MCF 10A (cell line): ENCODE measurements around the gene ZNF593OS. TPM values are rescaled to one million over a fixed set of nuclear protein-coding genes. Genes with fewer than 3 reads are reported as not detected.

Experiments used
- BruUV-seq: library from RNA; stranded (reverse); fragments of 400-500 nt; replicated peaks from 2 replicates; lab custom pipeline; 2021; lab: Mats Ljungman, UMichigan
- CTCF ChIA-PET: fragments of 300-600 bp; sonication (Branson Sonifier 250); formaldehyde crosslinking; extraction: SDS; loops from one replicate; lab custom pipeline; 2021; ENCODE audit warnings: antibody characterized with exemption, inconsistent platforms; lab: Yijun Ruan, JAX
- POLR2A ChIA-PET: fragments of 300-600, 350-650 bp; sonication (Branson Sonifier 250); formaldehyde crosslinking; extraction: SDS; loops from one replicate; lab custom pipeline; 2020; ENCODE audit warnings: antibody characterized with exemption, inconsistent platforms; lab: Yijun Ruan, JAX
- DNase-seq: peaks from one replicate; pipeline ENCODE4 v3.0.0-alpha.2; 2018; ENCODE audit not compliant: unreplicated experiment
- H3K27ac Mint-ChIP-seq: one replicate; pipeline ENCODE4 v1.8.0; 2022; ENCODE audit warnings: mild to moderate bottlenecking, low read depth, mixed read lengths; ENCODE audit not compliant: unreplicated experiment
- H3K27me3 Mint-ChIP-seq: one replicate; pipeline ENCODE4 v1.8.0; 2022; ENCODE audit warnings: mixed read lengths; ENCODE audit not compliant: insufficient read depth, unreplicated experiment
- H3K36me3 Mint-ChIP-seq: one replicate; pipeline ENCODE4 v1.8.0; 2022; ENCODE audit warnings: mild to moderate bottlenecking, moderate library complexity, mixed read lengths; ENCODE audit not compliant: insufficient read depth, unreplicated experiment
- H3K4me1 Mint-ChIP-seq: one replicate; pipeline ENCODE4 v1.8.0; 2022; ENCODE audit warnings: mixed read lengths; ENCODE audit not compliant: insufficient read depth, unreplicated experiment
- H3K4me3 Mint-ChIP-seq: one replicate; pipeline ENCODE4 v1.8.0; 2022; ENCODE audit warnings: mild to moderate bottlenecking, moderate library complexity, mixed read lengths; ENCODE audit not compliant: unreplicated experiment
- H3K9me3 Mint-ChIP-seq: one replicate; pipeline ENCODE4 v1.8.0; 2022; ENCODE audit warnings: mixed read lengths; ENCODE audit not compliant: unreplicated experiment
- CTCF ChIP-seq: fragments of 200-600 bp; IDR thresholded peaks from one replicate; pipeline ENCODE4 v1.8.0; 2022; ENCODE audit warnings: antibody characterized with exemption, mild to moderate bottlenecking; ENCODE audit not compliant: unreplicated experiment
- intact Hi-C: fragments of 100-400 bp; cut with micrococcal nuclease; formaldehyde crosslinking; loops from 2 replicates; pipeline ENCODE4 v1.14.1; 2022
- total RNA-seq: library from RNA; stranded (reverse); gene quantifications from 2 replicates; pipeline ENCODE4 v1.2.3, GENCODE V29; 2022

Gene ZNF593OS
- total RNA-seq, 1 experiment from 2014 or later, result not detected

GRCh38 chr1:26210147-26210870, 38.7 kb upstream of the ZNF593OS start:
- Mint-ChIP-seq H3K4me3 (no peak overlapping the region), H3K9me3 (no peaks in the 10 kb centered on the region), H3K4me1 (no peaks in the 10 kb centered on the region), H3K27me3 (peaks cover 12% of the 10 kb centered on the region), H3K36me3 (no peaks in the 10 kb centered on the region), H3K27ac (no peak overlapping the region)
- no peak for DNase-seq
- no peak for TF ChIP-seq CTCF
- ChIA-PET CTCF (interaction anchor here (0.6 kb wide), 2 partner anchors 25 to 56 kb away, joined by 3 read pairs; no protein-coding TSS in a partner anchor), POLR2A (interaction anchor here (0.7 to 1.0 kb wide), 2 partner anchors 11 to 23 kb away, joined by 3 read pairs; no protein-coding TSS in a partner anchor)
- no TSS peak for BruUV-seq
- intact Hi-C loops, result no loop called here

GRCh38 chr1:26203642-26204318, 32.1 kb upstream of the ZNF593OS start:
- POLR2A ChIA-PET, result interaction anchor here (0.6 kb wide), 2 partner anchors 34 to 585 kb away, joined by 3 read pairs; partner anchors contain the start of gene ZNF593
- no peak overlapping the region for H3K4me3 Mint-ChIP-seq

GRCh38 chr1:26200413-26200812, 28.8 kb upstream of the ZNF593OS start:
- no peak overlapping the region for H3K4me3 Mint-ChIP-seq
- ChIA-PET POLR2A (no interaction called here), CTCF (interaction anchor here (0.6 kb wide), 1 partner anchor 22 kb away, joined by 3 read pairs; no protein-coding TSS in a partner anchor)
- H3K27me3 Mint-ChIP-seq, result peaks cover 13% of the 10 kb centered on the region
- no peaks in the 10 kb centered on the region for H3K9me3 Mint-ChIP-seq
- H3K4me1 Mint-ChIP-seq, result no peaks in the 10 kb centered on the region
- no TSS peak for BruUV-seq
- no peak for DNase-seq
- TF ChIP-seq CTCF, result no peak
- intact Hi-C loops, result no loop called here
- no peaks in the 10 kb centered on the region for H3K36me3 Mint-ChIP-seq
- H3K27ac Mint-ChIP-seq, result no peak overlapping the region

More at GRCh38 chr1:26203642-26204318, 32.1 kb upstream of the ZNF593OS start:
- Mint-ChIP-seq H3K9me3 (no peaks in the 10 kb centered on the region), H3K4me1 (no peaks in the 10 kb centered on the region), H3K36me3 (no peaks in the 10 kb centered on the region), H3K27me3 (peaks cover 13% of the 10 kb centered on the region), H3K27ac (no peak overlapping the region)
- no peak for DNase-seq
- CTCF ChIA-PET, result interaction anchor here (0.5 to 1.3 kb wide), 4 partner anchors 15 to 234 kb away, joined by 3 read pairs; partner anchors contain the start of gene CNKSR1
- no TSS peak for BruUV-seq
- intact Hi-C loops, result no loop called here
- no peak for TF ChIP-seq CTCF

- BruUV-seq, result no TSS peak
- Mint-ChIP-seq H3K9me3 (no peaks in the 10 kb centered on the region), H3K36me3 (no peaks in the 10 kb centered on the region), H3K4me1 (no peaks in the 10 kb centered on the region), H3K27ac (no peak overlapping the region), H3K4me3 (no peak overlapping the region), H3K27me3 (peaks cover 18% of the 10 kb centered on the region)
- TF ChIP-seq CTCF, result no peak
- DNase-seq, result no peak
- ChIA-PET POLR2A (no interaction called here), CTCF (interaction anchor here (0.8 kb wide), 1 partner anchor 78 kb away, joined by 3 read pairs; no protein-coding TSS in a partner anchor)
- intact Hi-C loops, result no loop called here
Observed at GRCh38 chr1:26197813-26198212, 26.2 kb upstream of the ZNF593OS start.
